SU-DHL-6 (cell line): ENCODE measurements around the gene CAMK4.

Experiments used
- H2AFZ ChIP-seq: fragments of 200-600 bp; sonication (generic); 2 replicates; pipeline ENCODE4 v1.6.1; 2014; ENCODE audit warnings: low read depth, mild to moderate bottlenecking, moderate library complexity, mixed read lengths, antibody characterized with exemption, low read length; ENCODE audit not compliant: severe bottlenecking
- H3F3A ChIP-seq: fragments of 200-600 bp; shearing (Covaris generic); 2 replicates; pipeline ENCODE4 v1.6.0; 2016; ENCODE audit warnings: antibody characterized with exemption, mild to moderate bottlenecking; ENCODE audit not compliant: insufficient read depth
- H3K27ac ChIP-seq: fragments of 200-600 bp; sonication (generic); 2 replicates; pipeline ENCODE4 v1.5.1; 2016; ENCODE audit warnings: low read depth, mild to moderate bottlenecking, low read length, moderate library complexity, mixed read lengths
- H3K27me3 ChIP-seq: fragments of 200-600 bp; sonication (generic), shearing (Covaris generic); 2 replicates; pipeline ENCODE4 v1.6.0; 2014; ENCODE audit warnings: mild to moderate bottlenecking, low read length
- H3K36me3 ChIP-seq: fragments of 200-600 bp; sonication (generic); 2 replicates; pipeline ENCODE4 v1.6.1; 2014; ENCODE audit warnings: mild to moderate bottlenecking, low read length, mixed read lengths
- H3K4me2 ChIP-seq: fragments of 300-600, 200-600 bp; shearing (Covaris generic), sonication (generic); 2 replicates; pipeline ENCODE4 v1.6.0; 2014; ENCODE audit warnings: low read length, low read depth, mild to moderate bottlenecking; ENCODE audit not compliant: poor library complexity, severe bottlenecking
- H3K4me3 ChIP-seq: fragments of 200-600 bp; sonication (generic); 2 replicates; pipeline ENCODE4 v1.5.1; 2014; ENCODE audit warnings: antibody characterized with exemption, low read length, mild to moderate bottlenecking, mixed read lengths; ENCODE audit not compliant: insufficient read depth, poor library complexity, severe bottlenecking
- H3K79me2 ChIP-seq: fragments of 200-600 bp; sonication (generic); 2 replicates; pipeline ENCODE4 v1.6.1; 2014; ENCODE audit warnings: mild to moderate bottlenecking, low read length, moderate library complexity; ENCODE audit not compliant: insufficient read depth
- H3K9ac ChIP-seq: fragments of 200-600 bp; sonication (generic); 2 replicates; pipeline ENCODE4 v1.7.0; 2014; ENCODE audit warnings: mild to moderate bottlenecking, low read length
- H3K9me2 ChIP-seq: fragments of 200-600 bp; sonication (generic); replicated peaks from 2 replicates; pipeline ENCODE4 v1.6.1; 2014; ENCODE audit warnings: low read length; ENCODE audit not compliant: insufficient read depth
- H3K9me3 ChIP-seq: fragments of 200-600 bp; sonication (generic); 2 replicates; pipeline ENCODE4 v1.6.1; 2014; ENCODE audit warnings: low read length, mixed read lengths; ENCODE audit not compliant: insufficient read depth
- H4K20me1 ChIP-seq: fragments of 200-600 bp; sonication (generic); 2 replicates; pipeline ENCODE4 v1.6.1; 2014; ENCODE audit warnings: low read depth, mild to moderate bottlenecking, antibody characterized with exemption, low read length, moderate library complexity, mixed read lengths
- EZH2phosphoT487 ChIP-seq: fragments of 200-600 bp; sonication (generic), shearing (Covaris generic); conservative IDR thresholded peaks from 2 replicates; pipeline ENCODE4 v1.6.1; 2018; ENCODE audit warnings: mild to moderate bottlenecking, antibody characterized with exemption, low read length, moderate library complexity, mixed read lengths
- TF ChIP-seq, protein P1 (sequence below): fragments of 200-600 bp; sonication (generic); IDR thresholded peaks from one replicate; pipeline ENCODE4 v1.5.1; 2017; ENCODE audit warnings: antibody characterized with exemption, mild to moderate bottlenecking, low read length, moderate library complexity; ENCODE audit not compliant: insufficient read depth, poor library complexity, severe bottlenecking

CAMK4 gene

DNA sequence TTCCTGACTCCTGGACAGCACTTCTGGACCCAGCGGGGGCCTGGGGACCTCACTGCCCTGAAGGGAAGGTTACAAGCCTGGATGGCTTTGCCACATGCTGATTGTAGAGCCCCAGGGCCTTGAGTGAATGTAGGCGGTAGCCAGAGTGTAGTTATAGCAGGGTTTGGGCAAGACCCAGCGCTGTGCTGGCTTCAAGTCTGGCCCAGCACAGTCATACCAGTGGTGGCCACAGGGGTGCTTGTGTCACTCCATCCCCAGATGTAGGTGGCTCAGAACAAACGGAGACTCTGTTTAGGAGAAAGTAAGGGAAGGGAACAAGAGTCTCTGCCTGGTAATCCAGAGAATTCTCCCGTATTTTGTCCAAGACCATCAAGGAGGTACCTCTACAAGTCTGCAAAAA lies 203.6 kb downstream of the CAMK4 start:
- no peaks in the 10 kb centered on the region for H4K20me1 ChIP-seq
- H3K4me2 ChIP-seq = no peak overlapping the region
- no peak overlapping the region for H3K4me3 ChIP-seq
- H3F3A ChIP-seq = no peaks in the 10 kb centered on the region
- no peak overlapping the region for H3K9ac ChIP-seq
- TF ChIP-seq, protein P1, sequence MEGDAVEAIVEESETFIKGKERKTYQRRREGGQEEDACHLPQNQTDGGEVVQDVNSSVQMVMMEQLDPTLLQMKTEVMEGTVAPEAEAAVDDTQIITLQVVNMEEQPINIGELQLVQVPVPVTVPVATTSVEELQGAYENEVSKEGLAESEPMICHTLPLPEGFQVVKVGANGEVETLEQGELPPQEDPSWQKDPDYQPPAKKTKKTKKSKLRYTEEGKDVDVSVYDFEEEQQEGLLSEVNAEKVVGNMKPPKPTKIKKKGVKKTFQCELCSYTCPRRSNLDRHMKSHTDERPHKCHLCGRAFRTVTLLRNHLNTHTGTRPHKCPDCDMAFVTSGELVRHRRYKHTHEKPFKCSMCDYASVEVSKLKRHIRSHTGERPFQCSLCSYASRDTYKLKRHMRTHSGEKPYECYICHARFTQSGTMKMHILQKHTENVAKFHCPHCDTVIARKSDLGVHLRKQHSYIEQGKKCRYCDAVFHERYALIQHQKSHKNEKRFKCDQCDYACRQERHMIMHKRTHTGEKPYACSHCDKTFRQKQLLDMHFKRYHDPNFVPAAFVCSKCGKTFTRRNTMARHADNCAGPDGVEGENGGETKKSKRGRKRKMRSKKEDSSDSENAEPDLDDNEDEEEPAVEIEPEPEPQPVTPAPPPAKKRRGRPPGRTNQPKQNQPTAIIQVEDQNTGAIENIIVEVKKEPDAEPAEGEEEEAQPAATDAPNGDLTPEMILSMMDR = no peak
- TF ChIP-seq EZH2phosphoT487 = no peak
- no peaks in the 10 kb centered on the region for H3K79me2 ChIP-seq
- H3K9me3 ChIP-seq = no peaks in the 10 kb centered on the region
- H3K36me3 ChIP-seq = no peaks in the 10 kb centered on the region
- H2AFZ ChIP-seq = no peak overlapping the region
- no peaks in the 10 kb centered on the region for H3K9me2 ChIP-seq
- no peak overlapping the region for H3K27ac ChIP-seq
- no peaks in the 10 kb centered on the region for H3K27me3 ChIP-seq

DNA sequence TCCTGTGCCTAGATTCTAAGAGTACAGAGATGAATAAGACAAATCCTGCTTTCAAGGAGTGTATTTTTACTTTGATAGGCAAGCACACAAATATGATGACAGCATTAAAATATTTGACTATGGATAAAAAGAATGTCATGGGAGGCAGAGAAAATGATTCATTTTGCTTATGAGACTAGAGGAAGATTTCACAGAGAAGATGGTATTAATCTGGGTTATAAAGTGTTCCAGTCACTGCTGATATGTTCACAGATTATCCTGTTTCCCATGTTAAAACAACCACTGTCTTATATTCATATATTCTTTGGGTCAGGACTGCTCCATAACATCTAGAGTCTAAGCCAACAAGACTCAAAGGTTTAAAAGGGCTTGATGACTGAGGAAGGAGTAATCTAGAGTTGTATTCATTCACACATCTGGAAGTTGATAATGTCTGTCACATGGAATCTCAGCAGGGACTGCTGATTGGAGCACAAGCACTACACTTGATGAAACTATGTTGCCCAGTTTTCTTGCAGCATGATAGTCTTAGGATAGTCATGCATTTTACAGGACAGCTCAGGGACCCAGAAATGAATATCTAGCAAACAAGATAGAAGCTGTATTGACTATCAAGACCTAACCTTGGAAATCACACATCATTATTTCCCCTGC lies 208.8 kb downstream of the CAMK4 start:
- Histone ChIP-seq H3K4me3 (no peak overlapping the region), H2AFZ (no peak overlapping the region), H3K27me3 (no peaks in the 10 kb centered on the region), H3K79me2 (no peaks in the 10 kb centered on the region), H3K27ac (no peak overlapping the region), H3K9ac (no peak overlapping the region), H3K9me2 (no peaks in the 10 kb centered on the region), H4K20me1 (no peaks in the 10 kb centered on the region), H3K4me2 (no peak overlapping the region), H3K9me3 (no peaks in the 10 kb centered on the region), H3K36me3 (no peaks in the 10 kb centered on the region), H3F3A (no peaks in the 10 kb centered on the region)
- TF ChIP-seq EZH2phosphoT487 = no peak
- TF ChIP-seq, protein P1 = no peak

DNA sequence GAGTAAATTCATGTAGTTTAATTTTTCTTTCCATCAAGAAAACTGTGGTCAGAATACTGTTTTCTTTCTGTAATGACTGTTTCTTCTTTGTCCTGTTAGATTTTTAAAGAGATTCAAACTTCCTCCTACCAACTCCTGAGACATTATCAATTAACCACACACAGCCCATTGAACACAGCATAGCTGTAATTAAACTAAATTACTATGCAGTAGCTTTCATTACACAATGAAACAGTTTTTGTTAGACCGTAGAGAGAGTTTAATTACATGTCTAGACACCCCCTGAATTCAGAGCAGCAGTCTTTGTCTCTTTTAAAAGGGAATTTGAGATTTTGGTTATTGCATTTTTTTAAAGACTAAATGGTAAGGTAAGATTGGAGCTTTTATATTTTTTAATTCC lies 210.6 kb downstream of the CAMK4 start:
- no peaks in the 10 kb centered on the region for H3F3A ChIP-seq
- H3K27ac ChIP-seq = no peak overlapping the region
- H2AFZ ChIP-seq = no peak overlapping the region
- H3K27me3 ChIP-seq = no peaks in the 10 kb centered on the region
- no peaks in the 10 kb centered on the region for H3K9me2 ChIP-seq
- H3K9ac ChIP-seq = no peak overlapping the region
- TF ChIP-seq EZH2phosphoT487 = no peak
- TF ChIP-seq, protein P1 = no peak
- no peak overlapping the region for H3K4me2 ChIP-seq
- H3K36me3 ChIP-seq = no peaks in the 10 kb centered on the region
- H4K20me1 ChIP-seq = no peaks in the 10 kb centered on the region
- no peaks in the 10 kb centered on the region for H3K79me2 ChIP-seq
- no peak overlapping the region for H3K4me3 ChIP-seq
- H3K9me3 ChIP-seq = no peaks in the 10 kb centered on the region
